NCI-H526 (cell line): ENCODE results near the gene C16orf90.
"Not testable (repeated sequence)": the region's sequence is repeated elsewhere in the genome, so short reads cannot be mapped to it uniquely, and the experiment has no call there.

Experiments
- DNase-seq, 2 experiments: peaks; one replicate each; lab custom pipeline; 2025; lab: John Stamatoyannopoulos, UW

C16orf90 gene

DNA sequence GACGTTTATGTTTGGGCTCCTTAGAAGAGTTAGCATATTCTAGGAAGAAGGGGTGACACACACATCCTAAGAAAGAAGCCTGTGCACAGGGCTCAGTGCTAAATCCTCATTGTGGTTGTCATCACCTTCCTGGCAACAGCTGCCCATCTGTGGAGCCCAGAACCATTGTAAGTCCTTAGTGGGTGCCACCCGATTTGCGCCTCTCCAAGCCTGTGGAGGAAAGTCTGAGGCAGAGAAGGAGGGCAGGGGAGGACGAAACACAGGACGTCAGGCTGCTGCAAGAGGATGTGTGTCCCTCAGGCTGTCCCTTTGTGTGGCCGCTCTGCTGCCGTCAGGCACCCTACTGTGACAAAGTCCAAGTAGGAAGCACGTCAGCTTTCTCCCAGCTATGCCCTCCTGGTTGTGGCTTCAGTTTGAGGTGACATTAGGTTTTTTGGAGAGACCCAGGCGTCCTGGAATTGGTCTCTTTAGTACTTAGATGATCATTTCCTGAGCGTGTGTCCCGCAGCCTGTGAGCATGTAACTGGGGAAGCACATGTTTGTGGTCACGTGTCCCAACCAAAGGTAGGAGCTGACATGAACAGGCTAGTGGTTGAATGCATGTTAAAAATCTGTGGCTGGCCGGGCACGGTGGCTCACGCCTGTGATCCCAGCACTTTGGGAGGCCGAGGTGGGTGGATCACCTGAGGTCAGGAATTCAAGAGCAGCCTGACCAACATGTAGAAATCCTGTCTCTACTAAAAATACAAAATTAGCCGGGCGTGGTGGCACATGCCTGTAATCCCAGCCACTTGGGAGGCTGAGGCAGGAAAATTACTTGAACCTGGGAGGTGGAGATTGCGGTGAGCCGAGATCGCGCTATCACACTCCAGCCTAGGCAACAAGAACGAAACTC, 16.2 kb upstream of the C16orf90 start:
- no peak for DNase-seq

DNA sequence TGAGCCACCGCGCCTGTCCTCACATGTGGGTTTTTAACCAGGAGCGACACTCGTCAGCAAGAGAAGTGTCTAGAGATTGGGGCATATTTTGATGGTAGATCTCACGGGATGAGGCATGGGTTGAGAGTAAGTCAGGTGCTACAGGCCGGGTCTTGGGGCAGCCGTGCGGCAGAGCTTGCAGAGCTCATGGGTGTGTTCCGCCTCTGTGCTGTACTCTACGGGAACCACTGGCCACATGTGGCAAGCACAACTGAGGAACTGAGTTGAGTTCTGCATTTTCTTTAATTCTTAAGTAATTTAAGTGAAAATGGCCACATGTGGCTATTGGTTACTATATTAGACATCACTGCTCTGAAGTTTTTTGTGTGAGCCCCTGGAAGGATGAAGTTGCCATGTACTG, 15.1 kb upstream of the C16orf90 start:
- no peak for DNase-seq

DNA sequence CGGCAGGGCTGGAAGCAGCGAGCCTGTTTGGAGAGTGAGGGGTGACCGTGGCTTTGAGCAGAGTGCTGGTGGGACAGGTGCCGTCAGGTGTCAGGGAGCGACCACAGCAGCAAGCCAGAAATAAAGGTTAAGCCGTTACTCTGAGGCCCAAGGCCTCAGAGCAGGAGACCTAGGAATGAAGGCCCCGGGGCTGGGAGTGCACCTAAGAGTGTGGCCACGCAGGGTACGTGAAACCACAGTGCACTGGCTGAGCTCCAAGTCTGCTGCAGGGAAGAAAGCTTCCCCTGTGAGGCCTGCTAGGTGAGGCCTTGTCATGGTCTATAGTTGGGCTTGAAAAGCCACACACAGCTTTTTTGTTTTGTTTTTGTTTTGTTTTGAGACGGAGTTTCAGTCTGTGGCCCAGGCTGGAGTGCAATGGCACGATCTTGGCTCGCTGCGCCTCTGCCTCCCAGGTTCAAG, 14.2 kb upstream of the C16orf90 start:
- no peak for DNase-seq

DNA sequence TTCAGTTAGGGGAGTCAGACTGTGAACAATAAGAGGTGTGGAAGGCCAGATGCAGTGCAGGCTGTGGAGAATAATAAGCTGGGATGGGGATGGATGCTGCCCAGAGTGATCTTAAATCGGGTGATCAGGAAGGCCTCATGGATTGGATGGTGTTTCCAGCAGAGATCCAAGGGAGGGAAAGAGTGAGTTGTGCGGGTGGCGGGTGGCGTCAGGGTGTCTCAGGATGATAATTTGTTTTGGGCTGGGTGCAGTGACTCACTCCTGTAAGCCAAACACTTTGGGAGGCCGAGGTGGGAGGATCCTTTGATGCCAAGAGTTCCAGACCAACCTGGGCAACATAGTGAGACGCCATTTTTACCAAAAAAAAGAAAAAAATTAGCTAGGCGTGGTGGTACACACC, 13.4 kb upstream of the C16orf90 start:
- no peak for DNase-seq

DNA sequence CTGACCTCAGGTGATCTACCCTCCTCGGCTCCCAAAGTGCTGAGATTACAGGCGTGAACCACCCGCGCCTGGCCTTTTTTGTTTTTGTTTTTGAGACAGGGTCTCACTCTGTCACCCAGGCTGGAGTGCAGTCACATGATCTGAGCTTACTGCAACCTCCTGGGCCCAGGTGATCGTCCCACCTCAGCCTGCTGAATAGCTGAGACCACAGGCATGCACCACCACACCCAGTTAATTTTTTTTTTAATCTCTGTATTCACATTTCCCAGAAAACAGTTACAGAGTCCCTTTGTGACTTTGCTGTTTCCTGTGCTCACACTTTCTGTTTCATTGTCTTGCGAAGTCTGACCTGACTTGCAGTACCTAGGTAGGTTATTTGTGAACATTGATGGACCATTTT, 8.2 kb upstream of the C16orf90 start:
- no peak for DNase-seq

DNA sequence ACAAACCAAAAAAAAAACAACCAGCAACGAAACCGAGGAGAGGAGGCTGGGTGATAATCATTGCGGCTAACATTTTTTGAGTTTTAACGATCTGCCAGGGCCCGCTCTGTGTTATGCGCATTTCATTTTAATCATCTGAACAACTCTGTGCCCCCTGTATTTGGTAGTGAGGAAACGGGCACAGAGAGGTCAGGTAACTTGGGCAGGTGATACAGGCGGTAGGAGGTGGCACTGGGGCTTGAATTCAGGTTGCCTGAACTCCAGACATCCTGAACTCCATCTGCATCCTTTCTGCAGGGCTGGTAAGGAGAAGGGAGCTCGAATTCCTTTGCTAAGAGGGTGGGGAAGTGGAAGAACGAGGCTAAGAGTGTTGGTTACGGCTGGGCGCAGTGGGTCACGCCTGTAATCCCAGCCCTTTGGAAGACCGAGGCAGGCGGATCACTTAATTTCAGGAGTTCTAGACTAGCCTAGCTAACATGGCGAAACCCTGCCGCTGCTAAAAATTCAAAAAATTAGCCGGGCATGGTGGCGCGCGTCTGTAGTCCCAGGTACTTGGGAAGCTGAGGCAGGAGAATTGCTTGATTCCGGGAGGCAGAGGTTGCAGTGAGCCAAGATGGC, 6.6 kb upstream of the C16orf90 start:
- no peak for DNase-seq

DNA sequence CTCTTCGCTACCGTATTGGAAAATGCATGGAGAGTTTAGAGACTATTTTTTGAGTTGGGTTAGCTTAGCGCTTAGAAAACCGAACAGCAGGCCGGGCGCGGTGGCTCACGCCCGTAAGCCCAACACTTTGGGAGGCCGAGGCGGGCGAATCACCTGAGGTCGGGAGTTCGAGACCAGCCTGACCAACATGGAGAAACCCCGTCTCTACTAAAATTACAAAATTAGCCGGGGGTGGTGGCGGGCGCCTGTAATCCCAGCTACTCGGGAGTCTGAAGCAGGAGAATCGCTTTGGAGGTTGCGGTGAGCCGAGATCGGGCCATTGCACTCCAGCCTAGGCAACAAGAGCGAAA, 6.1 kb upstream of the C16orf90 start:
- DNase-seq: not testable (repeated sequence)

DNA sequence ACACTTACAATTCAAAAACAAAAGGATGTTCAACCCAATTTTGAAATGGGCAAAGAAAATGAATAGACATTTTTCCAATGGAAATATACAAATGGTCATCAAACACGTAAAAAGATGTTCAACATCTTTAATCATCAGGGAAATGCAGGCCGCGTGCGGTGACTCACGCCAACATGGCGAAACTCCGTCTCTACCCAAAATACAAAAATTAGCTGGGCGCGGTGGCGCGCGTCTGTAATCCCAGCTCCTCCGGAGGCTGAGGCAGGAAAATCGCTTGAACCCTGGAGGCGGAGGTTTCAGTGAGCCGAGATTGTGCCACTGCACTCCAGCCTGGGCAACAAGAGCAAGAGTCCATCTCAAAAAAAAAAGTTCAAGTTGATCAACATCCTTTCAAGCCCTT, 3.7 kb upstream of the C16orf90 start:
- DNase-seq: no peak

DNA sequence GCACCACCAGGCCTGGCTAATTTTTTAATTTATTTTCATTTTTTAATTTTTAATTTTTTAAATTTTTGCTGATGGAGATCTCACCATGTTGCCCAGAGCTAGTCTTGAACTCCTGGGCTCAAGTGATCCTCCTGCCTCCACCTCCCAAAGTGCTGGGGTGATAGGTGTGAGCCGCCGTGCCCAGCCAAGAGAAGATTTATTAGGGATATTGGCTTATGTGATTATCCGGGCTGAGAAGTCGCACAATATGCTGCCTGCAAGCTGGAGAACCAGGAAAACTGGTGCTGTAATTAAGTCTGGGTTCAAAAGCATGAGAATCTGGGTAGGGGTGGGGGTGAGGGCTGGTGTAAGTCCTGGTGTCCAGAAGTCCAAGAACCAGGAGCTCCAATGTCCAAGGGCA, 2.5 kb upstream of the C16orf90 start:
- DNase-seq: no peak

DNA sequence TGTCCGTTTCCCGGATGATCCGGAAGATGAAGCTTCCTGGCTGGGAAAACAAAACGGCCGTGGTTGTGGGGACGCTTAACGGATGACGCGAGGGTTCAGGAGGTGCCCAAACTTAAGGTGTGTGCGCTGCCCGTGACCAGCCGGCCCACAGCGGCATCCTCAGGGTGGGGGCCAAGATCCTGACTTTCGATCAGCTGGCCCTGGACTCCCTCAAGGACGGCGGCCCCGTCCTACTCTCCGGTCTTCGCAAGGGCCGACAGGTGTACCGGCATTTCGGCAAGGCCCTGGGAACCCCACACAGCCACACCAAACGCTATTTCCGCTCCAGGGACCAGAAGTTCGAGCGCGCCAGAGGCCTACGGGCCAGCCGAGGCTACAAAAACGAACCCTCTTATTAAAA, 1.1 kb upstream of the C16orf90 start:
- no peak for DNase-seq

DNA sequence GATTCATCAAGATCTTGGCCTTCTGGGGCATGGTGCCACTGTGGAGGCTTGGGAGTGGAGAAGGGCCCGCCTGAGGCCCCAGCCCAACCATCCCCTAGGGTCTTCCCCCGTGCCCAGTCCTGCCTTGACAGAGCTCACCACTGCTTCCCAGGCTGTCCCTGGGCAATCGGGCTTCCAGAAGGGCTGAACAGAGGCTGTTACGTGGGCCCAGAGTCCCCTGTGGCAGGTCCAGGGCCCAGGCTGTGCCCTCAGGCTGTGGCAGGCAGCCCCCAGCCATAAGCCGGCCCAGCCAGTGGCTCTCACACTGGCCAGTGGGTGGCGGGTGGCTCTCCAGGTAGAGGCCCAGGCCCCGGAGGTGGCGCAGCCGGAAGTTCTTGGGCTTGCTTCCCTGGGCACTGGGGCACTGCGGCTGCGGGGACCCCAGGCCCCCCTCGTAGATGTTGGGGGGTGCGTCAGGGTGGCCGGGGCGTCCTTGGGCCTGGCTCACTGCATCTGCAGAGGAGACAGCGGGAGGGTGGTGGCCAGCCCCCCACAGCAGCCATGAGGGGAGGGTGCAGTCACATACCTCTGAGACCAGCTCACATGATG, 809 bp downstream of the C16orf90 start:
- DNase-seq: no peak

DNA sequence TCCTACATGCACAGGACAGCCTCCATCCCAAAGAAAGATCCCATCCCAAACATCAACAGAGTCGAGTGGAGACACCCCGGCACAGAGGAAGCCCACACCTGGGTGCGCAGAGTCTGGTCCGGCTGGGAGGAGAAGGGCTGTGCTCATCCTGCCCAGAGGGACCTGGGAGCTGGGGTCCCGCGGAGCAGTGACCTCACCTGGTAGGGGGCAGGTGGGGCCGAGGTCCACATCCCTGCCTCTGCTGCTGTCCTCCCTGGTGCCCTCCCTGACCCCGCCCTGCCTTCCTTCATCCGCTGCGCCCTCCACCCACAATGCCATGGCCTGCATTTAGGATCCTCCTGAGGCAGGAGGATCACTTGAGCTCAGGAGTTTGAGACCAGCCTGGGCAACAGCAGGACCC, 2.9 kb downstream of the C16orf90 start:
- DNase-seq: no peak

DNA sequence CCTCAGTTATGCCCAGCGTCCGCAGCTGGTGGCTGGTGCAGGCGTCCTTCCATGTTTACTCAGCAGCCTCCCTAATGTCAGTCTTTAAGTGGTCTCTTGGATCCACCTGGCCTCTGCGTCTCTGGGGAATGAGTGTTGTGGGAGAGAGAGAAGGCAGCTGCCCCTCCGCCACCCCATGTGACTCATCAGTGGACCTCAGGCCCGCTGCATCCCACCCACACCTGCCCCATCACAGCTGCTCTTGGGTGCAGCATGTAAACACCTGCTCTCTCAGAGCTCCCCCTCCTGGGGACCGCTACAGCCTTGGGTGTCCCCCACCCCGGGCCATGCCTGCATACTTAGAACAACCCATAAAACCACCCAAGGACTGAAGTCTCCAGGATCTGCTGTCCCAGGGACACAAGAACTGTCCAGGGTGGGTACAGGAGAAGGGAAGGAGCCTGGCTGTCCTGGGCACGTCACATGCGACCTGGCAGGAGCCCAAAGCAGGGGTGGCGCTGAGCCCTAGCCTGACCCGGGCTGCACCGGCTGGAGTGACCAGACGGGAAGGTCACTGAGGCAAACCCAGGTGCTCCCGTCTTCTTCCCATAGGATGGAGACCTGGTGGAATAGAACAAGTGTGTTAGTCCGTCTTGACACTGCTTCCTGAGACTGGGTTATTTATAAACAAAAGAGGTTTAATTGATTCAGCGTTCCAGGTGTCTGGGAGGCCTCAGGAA, 4.2 kb downstream of the C16orf90 start:
- peak in 1 of 2 experiments; percentile 26 for DNase-seq

DNA sequence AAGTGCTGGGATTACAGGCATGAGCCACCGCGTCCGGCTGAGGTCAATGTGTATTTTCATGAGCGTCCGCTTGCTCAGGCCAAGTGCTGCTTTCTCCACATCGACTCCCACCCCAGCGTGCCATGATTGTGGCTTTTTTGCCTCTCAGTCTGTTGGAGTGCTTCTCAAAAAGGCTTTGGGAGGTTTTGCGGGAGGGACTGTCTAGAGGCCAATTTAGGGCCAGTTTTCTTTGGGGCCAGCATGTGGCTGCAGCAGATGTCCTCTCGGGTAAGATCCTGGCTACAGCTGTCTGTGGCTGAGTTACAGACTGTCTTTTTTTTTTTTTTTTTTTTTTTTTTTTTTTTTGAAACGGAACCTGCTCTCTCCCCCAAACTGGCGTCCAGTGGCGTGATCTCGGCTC, 6.5 kb downstream of the C16orf90 start:
- DNase-seq: no peak

DNA sequence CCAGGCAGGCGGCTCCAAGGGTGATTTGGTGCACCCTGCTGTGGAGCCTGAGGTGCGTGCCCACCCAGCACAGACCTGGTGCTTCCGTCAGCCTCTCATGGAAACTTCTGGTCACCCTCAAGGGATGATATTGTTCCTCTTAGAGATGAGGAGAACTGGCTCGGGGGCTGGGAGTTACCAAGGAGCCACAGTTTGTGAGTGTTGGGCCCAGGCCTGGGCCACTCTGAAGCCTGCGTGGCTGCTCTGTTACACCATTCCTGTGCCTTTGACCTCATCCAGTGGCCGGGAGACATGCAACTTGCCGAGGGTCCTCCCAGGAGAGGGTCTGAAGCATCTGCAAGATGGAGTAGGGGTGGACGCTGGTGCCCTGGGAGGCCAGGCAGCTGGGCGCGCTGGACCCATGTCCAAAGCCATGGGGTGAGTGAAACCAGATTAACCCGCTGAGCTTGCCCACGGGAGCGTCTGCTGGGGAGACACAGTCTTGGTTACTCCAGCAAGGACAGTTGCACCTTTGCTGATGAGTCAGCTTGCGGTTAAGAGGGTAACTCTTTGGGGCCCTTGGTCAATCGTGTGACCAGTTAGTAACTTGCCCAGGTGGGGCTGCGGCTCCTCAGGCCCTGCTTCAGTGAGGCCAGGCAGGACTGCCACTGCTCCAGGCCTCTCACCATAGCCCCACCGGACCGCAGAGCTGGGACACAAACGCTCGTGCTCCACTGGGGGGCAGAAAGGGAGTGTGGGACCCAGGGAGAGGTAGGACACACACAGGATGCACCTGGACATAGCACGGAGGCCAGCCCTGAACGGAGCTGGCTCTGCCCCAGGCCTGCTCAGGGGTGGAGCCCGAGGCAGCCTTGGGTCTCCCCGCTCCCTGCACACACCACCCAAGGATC, 7.5 kb downstream of the C16orf90 start:
- no peak for DNase-seq

DNA sequence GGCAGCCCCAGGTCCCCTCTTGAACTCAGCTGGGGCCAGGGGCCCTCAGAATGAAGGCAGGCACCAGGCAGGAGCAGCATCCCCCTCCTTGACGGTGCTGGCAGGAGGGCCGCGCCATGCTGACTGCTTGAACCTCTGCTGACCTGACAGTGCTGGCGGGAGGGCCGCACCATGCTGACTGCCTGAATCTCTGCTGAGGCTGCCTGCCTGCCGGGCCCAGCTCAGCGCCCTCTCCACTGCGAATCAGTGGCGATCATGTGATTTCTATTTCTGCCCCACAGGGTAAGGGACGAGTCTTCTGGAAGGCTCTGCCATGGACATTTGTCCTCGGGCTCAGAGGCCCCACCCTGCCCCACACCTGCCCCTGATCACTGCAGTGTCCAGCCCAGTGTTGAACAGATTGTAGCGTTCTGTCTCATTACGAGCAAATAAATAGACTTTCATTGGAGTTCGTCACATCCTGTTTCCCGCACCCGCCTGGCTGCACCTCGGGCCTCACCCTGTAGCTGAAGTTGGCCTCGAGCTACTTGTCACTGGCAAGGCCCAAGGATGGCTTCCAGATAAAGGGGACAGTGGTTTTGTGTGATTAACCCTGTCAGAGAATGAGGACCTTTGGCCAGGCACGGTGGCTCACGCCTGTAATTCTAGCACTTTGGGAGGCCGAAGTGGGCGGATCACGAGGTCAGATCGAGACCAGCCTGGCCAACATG, 8.6 kb downstream of the C16orf90 start:
- DNase-seq: no peak

DNA sequence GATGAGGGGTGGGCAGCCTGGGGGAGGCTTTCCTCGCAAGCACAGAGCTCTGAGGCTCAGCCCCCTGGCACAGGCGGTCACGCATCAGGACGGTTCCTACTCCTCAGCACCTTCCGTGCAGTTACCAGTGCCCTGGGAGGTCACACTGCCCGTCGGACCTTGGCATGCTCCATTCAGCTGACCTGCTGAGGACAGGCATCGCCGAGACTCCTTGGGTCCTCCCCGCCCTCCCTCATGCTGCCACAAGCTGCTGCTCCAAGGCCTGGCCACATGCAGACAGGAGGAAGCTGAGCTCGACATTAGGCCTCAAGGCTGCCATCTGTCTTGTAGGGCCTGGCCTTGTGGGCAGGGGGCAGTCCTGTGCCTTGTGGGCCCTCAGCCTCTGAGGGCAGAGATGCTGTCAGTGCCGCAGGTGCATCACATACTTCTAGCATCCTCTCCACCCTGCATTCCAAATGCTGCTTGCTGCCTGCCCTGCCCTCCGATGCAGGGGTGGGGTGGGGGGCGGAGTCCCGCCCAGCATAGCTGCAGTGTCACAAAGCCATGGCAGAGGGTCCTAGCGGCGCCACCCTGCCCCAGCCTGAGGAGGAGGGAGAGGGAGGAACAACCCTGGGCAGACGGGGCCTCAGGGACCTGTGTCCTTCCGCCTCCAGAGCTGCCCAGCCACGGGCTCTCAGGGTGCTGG, 9.3 kb downstream of the C16orf90 start:
- no peak for DNase-seq

DNA sequence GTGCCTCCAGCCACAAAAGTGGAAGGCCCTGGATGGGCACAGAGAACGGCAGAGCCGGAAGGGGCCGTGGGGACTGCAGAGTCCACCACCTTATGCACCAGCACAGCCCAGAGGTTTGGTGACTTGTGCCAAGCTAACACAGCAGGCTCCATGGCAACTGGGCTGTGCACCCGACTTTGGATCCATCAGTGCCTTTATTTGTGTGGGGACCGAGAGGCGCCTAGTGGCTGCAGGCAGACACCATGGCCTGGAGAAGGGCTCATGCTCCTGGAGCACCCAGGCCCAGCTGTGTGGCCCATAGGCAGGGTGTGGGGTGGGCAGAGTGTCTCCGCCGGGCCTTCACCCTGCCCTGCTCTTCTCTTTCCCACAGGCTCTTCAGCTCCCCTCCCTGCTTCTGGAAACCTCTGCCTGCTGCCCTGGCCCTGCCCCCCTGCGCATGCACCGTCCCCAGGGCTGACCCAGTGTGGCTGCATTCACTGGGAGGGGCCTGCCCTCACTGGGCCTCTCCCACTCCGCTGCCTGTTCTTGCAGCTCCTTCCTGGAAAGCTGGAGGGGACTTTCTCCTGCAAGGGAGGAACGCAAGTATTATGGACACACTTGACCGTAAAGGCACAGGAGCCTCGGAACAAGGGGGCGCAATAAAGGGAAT, 10.1 kb downstream of the C16orf90 start:
- DNase-seq: no peak

DNA sequence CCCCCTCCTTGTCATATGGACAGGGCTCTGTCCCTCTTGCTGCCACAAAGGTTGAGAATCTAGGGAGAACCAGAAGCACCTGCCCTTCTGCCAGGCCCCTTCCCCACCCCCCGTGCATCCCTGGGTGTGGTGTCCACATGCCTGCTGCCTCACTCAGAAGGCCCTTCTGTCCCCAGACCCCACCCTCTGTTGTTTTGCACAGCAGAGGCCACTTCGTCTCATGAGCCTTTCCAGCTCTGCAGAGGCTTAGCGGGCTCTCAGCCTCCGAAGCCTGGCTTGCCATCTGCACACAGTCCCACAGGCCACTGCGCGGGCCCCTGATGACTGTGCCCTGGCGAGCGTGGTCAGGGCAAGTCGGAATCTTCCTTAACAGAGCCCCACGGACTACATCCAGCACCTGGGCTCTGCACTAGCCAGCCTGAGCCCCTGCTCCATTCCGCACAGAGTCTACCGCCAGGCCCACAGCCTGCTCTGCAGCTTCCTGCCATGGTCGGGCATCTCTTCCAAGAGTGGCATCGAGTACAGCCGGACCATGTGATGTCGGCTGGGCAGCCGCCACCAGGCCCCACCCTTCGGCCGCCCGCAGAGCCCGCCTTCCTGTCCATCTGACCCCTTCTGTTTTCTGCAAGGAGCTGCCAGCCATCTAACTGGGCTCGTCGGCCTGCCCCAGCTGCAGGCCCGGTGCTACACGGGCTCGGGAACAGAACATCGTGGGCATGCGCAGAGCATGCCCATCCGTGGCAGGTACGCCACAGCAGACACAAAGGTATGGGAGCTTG, 10.8 kb downstream of the C16orf90 start:
- DNase-seq: no peak
